K562 (cell line): ENCODE measurements around the gene DNASE1L1. TPM values are rescaled to one million over a fixed set of nuclear protein-coding genes. Genes with fewer than 3 reads are reported as not detected.

ENCODE experiments used
- ATAC-seq: fragments of 200-7000 bp; cut with Tn5 transposase; 3 replicates; pipeline ENCODE4 v1.9.1; 2020; ENCODE audit warnings: moderate library complexity
- BruUV-seq: library from RNA; stranded (reverse); fragments of 400-500 nt; replicated peaks from 2 replicates; lab custom pipeline; 2021; lab: Mats Ljungman, UMichigan
- CTCF ChIA-PET: fragments of 300-600 bp; formaldehyde crosslinking; extraction: SDS; loops from one replicate; lab custom pipeline; 2021; ENCODE audit warnings: low intra/inter-chr PET ratio; lab: Yijun Ruan, JAX
- POLR2A ChIA-PET: fragments of 300-600, 350-650 bp; sonication (Branson Sonifier 250); formaldehyde crosslinking; extraction: SDS; loops from one replicate; lab custom pipeline; 2021; ENCODE audit warnings: antibody characterized with exemption, inconsistent platforms; lab: Yijun Ruan, JAX
- DNase-seq, 4 experiments: peaks; one replicate each; pipeline versions ENCODE4 v3.0.0 to v3.0.0-alpha.2; 2011 to 2018; ENCODE audit warnings: low spot score in 3 of 4, mixed read lengths in 3 of 4; ENCODE audit errors: extremely low read depth in 1 of 4
- FAIRE-seq: peaks from 2 replicates; lab custom pipeline; 2011; peaks lifted over from hg19 to GRCh38; lab: Jason Lieb, UNC
- H2AFZ ChIP-seq: 2 replicates; pipeline ENCODE4 v1.6.0; 2011; ENCODE audit warnings: low read depth, low read length, control low read depth, inconsistent platforms
- H3K27ac ChIP-seq: fragments of 200-600 bp; 3 replicates; pipeline ENCODE4 v1.8.0; 2011; ENCODE audit warnings: low read depth, mild to moderate bottlenecking, control low read depth, inconsistent platforms, low read length, moderate library complexity, mixed read lengths; ENCODE audit errors: extremely low read depth
- H3K27me3 ChIP-seq, 2 experiments: fragments of 300-600 bp in 1 of 2; 2 replicates in 1 of 2; 3 replicates in 1 of 2; pipeline versions ENCODE4 v1.6.0 to v1.8.0; 2011; ENCODE audit warnings: inconsistent platforms in 2 of 2, low read length in 2 of 2, mild to moderate bottlenecking in 1 of 2, mixed read lengths in 1 of 2, moderate library complexity in 1 of 2; ENCODE audit not compliant: control insufficient read depth in 2 of 2, insufficient read depth in 2 of 2
- H3K36me3 ChIP-seq: fragments of 300-600 bp; 3 replicates; pipeline ENCODE4 v1.8.0; 2011; ENCODE audit warnings: mild to moderate bottlenecking, low read length, inconsistent platforms; ENCODE audit not compliant: control insufficient read depth, insufficient read depth
- H3K4me1 ChIP-seq, 2 experiments: fragments of 200-600 bp in 1 of 2; replicated peaks in 1 of 2; 2 replicates in 1 of 2; 3 replicates in 1 of 2; pipeline versions ENCODE4 v1.5.1 to v1.8.0; 2011; ENCODE audit warnings: inconsistent platforms in 2 of 2, low read length in 2 of 2, mild to moderate bottlenecking in 1 of 2, mixed read lengths in 1 of 2, moderate library complexity in 1 of 2; ENCODE audit not compliant: control insufficient read depth in 2 of 2, insufficient read depth in 2 of 2
- H3K4me2 ChIP-seq: 2 replicates; pipeline ENCODE4 v1.6.1; 2011; ENCODE audit warnings: low read length, control low read depth, inconsistent platforms, mixed read lengths; ENCODE audit not compliant: insufficient read depth
- H3K4me3 ChIP-seq: fragments of 200-600 bp; sonication (generic), shearing (Covaris generic); 2 replicates; pipeline ENCODE4 v1.5.1; 2016; ENCODE audit warnings: control low read depth, inconsistent platforms
- H3K79me2 ChIP-seq: fragments of 200-600 bp; 3 replicates; pipeline ENCODE4 v1.8.0; 2011; ENCODE audit warnings: low read length, inconsistent platforms; ENCODE audit not compliant: control insufficient read depth, insufficient read depth
- H3K9ac ChIP-seq, 2 experiments: 2 replicates each; pipeline versions ENCODE4 v1.6.0 to v1.6.1; 2011; ENCODE audit warnings: low read depth in 2 of 2, low read length in 2 of 2, control low read depth in 1 of 2, inconsistent platforms in 1 of 2, mild to moderate bottlenecking in 1 of 2, mixed read lengths in 1 of 2; ENCODE audit not compliant: insufficient read depth in 1 of 2
- H3K9me1 ChIP-seq: one replicate; pipeline ENCODE4 v1.6.0; 2011; ENCODE audit warnings: inconsistent platforms, mild to moderate bottlenecking, low read length, moderate library complexity; ENCODE audit not compliant: control insufficient read depth, insufficient read depth
- H3K9me3 ChIP-seq: replicated peaks from 2 replicates; pipeline ENCODE4 v1.5.1; 2011; ENCODE audit warnings: low read depth, low read length, inconsistent platforms; ENCODE audit not compliant: control insufficient read depth, insufficient read depth
- H4K20me1 ChIP-seq: replicated peaks from 2 replicates; pipeline ENCODE4 v1.6.1; 2011; ENCODE audit warnings: low read length, inconsistent platforms, mixed read lengths; ENCODE audit not compliant: control insufficient read depth, insufficient read depth
- ATF1 ChIP-seq, 2 experiments: fragments of 450-650 bp in 1 of 2; IDR thresholded peaks; 2 replicates each; pipeline ENCODE4 v1.6.1; 2016; ENCODE audit warnings: missing compliant biosample characterization in 1 of 2, missing genetic modification characterization in 1 of 2
- CREB3 ChIP-seq: fragments of 450-650 bp; conservative IDR thresholded peaks from 2 replicates; pipeline ENCODE4 v1.6.1; 2016; ENCODE audit warnings: missing genetic modification characterization, low read depth, mild to moderate bottlenecking, missing compliant biosample characterization, moderate library complexity
- HCFC1 ChIP-seq: IDR thresholded peaks from 2 replicates; pipeline ENCODE4 v1.6.1; 2012; ENCODE audit warnings: low read depth, low read length, improper control_type of control experiment
- SUPT5H ChIP-seq: fragments of 450-650 bp; IDR thresholded peaks from 2 replicates; pipeline ENCODE4 v1.6.1; 2016
- WGBS: fragments of 100-300 bp; shearing (Covaris generic); methylation state at CpG from one replicate; pipeline ENCODE4 v1.1.6; 2016; ENCODE audit warnings: low coverage, mixed read lengths; ENCODE audit not compliant: insufficient coverage; ENCODE audit errors: missing lambda C conversion rate; 5-methylcytosine and 5-hydroxymethylcytosine counted together
- in situ Hi-C: fragments of 300-500 bp; cut with MboI; formaldehyde crosslinking; loops from 4 replicates; pipeline ENCODE4 v1.15.0; 2018; ENCODE audit warnings: inconsistent platforms, mixed read lengths
- intact Hi-C: fragments of 100-400 bp; cut with micrococcal nuclease; formaldehyde crosslinking; loops from 2 replicates; pipeline ENCODE4 v1.14.2; 2022
- polyA plus RNA-seq, 8 experiments: library from polyadenylated mRNA; depleted of rRNA in 4 of 8; stranded (reverse) in 5 of 8; unstranded in 3 of 8; fragments of >200 nt; fragmentation: Nextera tagmentation in 2 of 8; fragmentation: Illumina TruSeq in 1 of 8; extraction: Ambion mirVana in 2 of 8; extraction: Trizol in 1 of 8; gene quantifications; 2 replicates each; pipeline versions ENCODE4 v1.2.1 to v1.2.3, GENCODE V29; 2011 to 2014; ENCODE audit warnings: inconsistent platforms in 1 of 8, missing spikeins in 1 of 8
- total RNA-seq, 7 experiments: library from RNA; depleted of rRNA in 6 of 7; stranded (reverse); fragments of >200 nt in 6 of 7; fragmentation: Illumina TruSeq in 2 of 7; extraction: Trizol in 2 of 7; gene quantifications; 2 replicates each; pipeline versions ENCODE4 v1.2.1 to v1.2.3, GENCODE V29; 2011 to 2021; ENCODE audit warnings: low replicate concordance in 1 of 7
- TF ChIP-seq, protein P1 (sequence below), 3 experiments: fragments of 200-800 bp in 1 of 3; sonication (Bioruptor generic) in 1 of 3; sonication (generic) in 1 of 3; formaldehyde crosslinking in 1 of 3; IDR thresholded peaks; 2 replicates each; pipeline versions ENCODE4 v1.6.1 to v1.8.0; 2016 to 2022; ENCODE audit warnings: mild to moderate bottlenecking in 2 of 3, missing compliant biosample characterization in 2 of 3, missing genetic modification characterization in 2 of 3, missing genetic modification reagents in 1 of 3
- TF ChIP-seq, protein P2 (sequence below), 2 experiments: fragments of 450-650 bp in 1 of 2; sonication (generic) in 1 of 2; formaldehyde crosslinking in 1 of 2; IDR thresholded peaks; 2 replicates each; pipeline versions ENCODE4 v1.7.1 to v1.9.0; 2016 to 2022; ENCODE audit warnings: inconsistent platforms in 1 of 2, mild to moderate bottlenecking in 1 of 2, missing genetic modification reagents in 1 of 2

Gene DNASE1L1
- total and polyA plus RNA-seq, 9 of the 15 experiments (the other 6 are each of a cell fraction or from before 2014, with no cell fraction given), result 0.73 to 12.6 (median 7.9) TPM

DNA sequence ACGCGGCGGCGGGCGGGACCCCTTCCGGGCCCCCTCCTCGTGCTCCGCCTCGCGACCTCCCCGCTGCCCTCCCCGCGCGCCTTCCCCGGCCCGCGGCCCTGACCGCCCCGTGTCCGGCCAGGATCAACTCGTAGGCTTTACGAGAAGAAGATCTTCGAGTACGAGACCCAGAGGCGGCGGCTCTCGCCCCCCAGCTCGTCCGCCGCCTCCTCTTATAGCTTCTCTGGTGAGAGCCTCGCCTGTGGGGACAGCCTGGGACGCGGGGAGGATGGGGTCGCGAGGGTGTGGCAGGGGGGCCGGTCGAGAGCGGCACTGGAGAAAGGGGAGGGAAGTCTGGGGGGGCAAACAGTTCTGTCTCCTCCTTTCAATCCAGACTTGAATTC lies 29.5 kb downstream of the DNASE1L1 start (continued):
- TF ChIP-seq ATF1 (CRISPR knock-in tag; IDR thresholded peaks at IDR 0.05) (no peak), ATF1 (tag; IDR thresholded peaks at IDR 0.05) (no peak), SUPT5H (no peak)
- TF ChIP-seq, protein P1, sequence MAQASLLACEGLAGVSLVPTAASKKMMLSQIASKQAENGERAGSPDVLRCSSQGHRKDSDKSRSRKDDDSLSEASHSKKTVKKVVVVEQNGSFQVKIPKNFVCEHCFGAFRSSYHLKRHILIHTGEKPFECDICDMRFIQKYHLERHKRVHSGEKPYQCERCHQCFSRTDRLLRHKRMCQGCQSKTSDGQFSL (CRISPR knock-in tag; IDR thresholded peaks at IDR 0.05), result no peak
- TF ChIP-seq, protein P1 (tag; IDR thresholded peaks at IDR 0.05), result no peak

GRCh38 chrX:154378799-154379568 lies 30.1 kb downstream of the DNASE1L1 start, which contains the start of gene EMD:
EMD (plus strand) TSS chrX:154379295; CDS start chrX:154379485, 190 bp downstream.
- Histone ChIP-seq H2AFZ (peak within 1 kb of the TSS; percentile 56; the same call in 1 of the 2 replicates), H3K36me3 (peaks cover 19% of the 10 kb centered on the region; the same call in 2 of the 3 replicates), H3K4me1 (peaks cover 16 to 57% of the 10 kb centered on the region in 2 experiments), H3K79me2 (peaks cover 26% of the 10 kb centered on the region), H3K4me3 (peak within 1 kb of the TSS; percentile 91), H4K20me1 (no peaks in the 10 kb centered on the region), H3K9ac (peak within 1 kb of the TSS; percentile 95 to 100), H3K27ac (peak within 1 kb of the TSS; percentile 96), H3K4me2 (peak within 1 kb of the TSS; percentile 83), H3K9me3 (no peaks in the 10 kb centered on the region), H3K27me3 (no peaks in the 10 kb centered on the region), H3K9me1 (no peaks in the 10 kb centered on the region)
- intact Hi-C loops, result loop anchor here (10.0 kb wide), 1 partner anchor 116 kb away; the partner anchor contains the start of gene SLC10A3
- POLR2A ChIA-PET, result interaction anchor here (0.6 to 1.0 kb wide), 6 partner anchors 17 to 163 kb away, joined by 3 to 12 read pairs (median 3); partner anchors contain the start of gene RPL10
- FAIRE-seq (peak; percentile 96), DNase-seq (peak; percentile 80 to 98 (median 88)), ATAC-seq (peak; percentile 92)
- CTCF ChIA-PET, result interaction anchor here (0.6 kb wide), 1 partner anchor 59 kb away, joined by 3 read pairs; no protein-coding TSS in a partner anchor
- BruUV-seq, result no TSS peak
- WGBS, result under 1% methylated on average over 29 of the region's 103 CpGs
- in situ Hi-C loops, result loop anchor here (10.0 kb wide), 1 partner anchor 156 kb away; no protein-coding TSS in a partner anchor
- TF ChIP-seq, protein P2, sequence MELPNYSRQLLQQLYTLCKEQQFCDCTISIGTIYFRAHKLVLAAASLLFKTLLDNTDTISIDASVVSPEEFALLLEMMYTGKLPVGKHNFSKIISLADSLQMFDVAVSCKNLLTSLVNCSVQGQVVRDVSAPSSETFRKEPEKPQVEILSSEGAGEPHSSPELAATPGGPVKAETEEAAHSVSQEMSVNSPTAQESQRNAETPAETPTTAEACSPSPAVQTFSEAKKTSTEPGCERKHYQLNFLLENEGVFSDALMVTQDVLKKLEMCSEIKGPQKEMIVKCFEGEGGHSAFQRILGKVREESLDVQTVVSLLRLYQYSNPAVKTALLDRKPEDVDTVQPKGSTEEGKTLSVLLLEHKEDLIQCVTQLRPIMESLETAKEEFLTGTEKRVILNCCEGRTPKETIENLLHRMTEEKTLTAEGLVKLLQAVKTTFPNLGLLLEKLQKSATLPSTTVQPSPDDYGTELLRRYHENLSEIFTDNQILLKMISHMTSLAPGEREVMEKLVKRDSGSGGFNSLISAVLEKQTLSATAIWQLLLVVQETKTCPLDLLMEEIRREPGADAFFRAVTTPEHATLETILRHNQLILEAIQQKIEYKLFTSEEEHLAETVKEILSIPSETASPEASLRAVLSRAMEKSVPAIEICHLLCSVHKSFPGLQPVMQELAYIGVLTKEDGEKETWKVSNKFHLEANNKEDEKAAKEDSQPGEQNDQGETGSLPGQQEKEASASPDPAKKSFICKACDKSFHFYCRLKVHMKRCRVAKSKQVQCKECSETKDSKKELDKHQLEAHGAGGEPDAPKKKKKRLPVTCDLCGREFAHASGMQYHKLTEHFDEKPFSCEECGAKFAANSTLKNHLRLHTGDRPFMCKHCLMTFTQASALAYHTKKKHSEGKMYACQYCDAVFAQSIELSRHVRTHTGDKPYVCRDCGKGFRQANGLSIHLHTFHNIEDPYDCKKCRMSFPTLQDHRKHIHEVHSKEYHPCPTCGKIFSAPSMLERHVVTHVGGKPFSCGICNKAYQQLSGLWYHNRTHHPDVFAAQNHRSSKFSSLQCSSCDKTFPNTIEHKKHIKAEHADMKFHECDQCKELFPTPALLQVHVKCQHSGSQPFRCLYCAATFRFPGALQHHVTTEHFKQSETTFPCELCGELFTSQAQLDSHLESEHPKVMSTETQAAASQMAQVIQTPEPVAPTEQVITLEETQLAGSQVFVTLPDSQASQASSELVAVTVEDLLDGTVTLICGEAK (IDR thresholded peaks at IDR 0.05), result no peak
- TF ChIP-seq, protein P2 (CRISPR knock-in tag; IDR thresholded peaks at IDR 0.05), result no peak
- no peak for TF ChIP-seq HCFC1
- no peak for TF ChIP-seq CREB3 (tag)
